A549 (cell line): ENCODE data around the gene SRGAP3. TPM values are rescaled to one million over a fixed set of nuclear protein-coding genes. Genes with fewer than 3 reads are reported as not detected.

Source experiments
- ATAC-seq, 2 experiments: fragments of 200-7000 bp in 1 of 2; fragments of >200 bp in 1 of 2; cut with Nextera tagmentation in 1 of 2; cut with Tn5 transposase in 1 of 2; 3 replicates each; pipeline versions ENCODE4 v1.8.0 to v1.9.1; 2018 to 2020; ENCODE audit warnings: mild to moderate bottlenecking in 1 of 2, moderate library complexity in 1 of 2
- CTCF ChIA-PET: fragments of 300-600 bp; sonication (Branson Sonifier 250); formaldehyde crosslinking; extraction: SDS; loops from one replicate; lab custom pipeline; 2021; ENCODE audit warnings: antibody characterized with exemption, inconsistent platforms; lab: Yijun Ruan, JAX
- POLR2A ChIA-PET: fragments of 350-600 bp; formaldehyde crosslinking; extraction: SDS; loops from one replicate; lab custom pipeline; 2021; ENCODE audit warnings: antibody characterized with exemption, inconsistent platforms; lab: Yijun Ruan, JAX
- DNase-seq, 2 experiments: peaks; one replicate each; pipeline versions ENCODE4 v3.0.0 to v3.0.0-alpha.2; 2011 to 2016; ENCODE audit warnings: low read depth in 1 of 2, low spot score in 1 of 2
- FAIRE-seq: peaks from 2 replicates; lab custom pipeline; 2011; peaks lifted over from hg19 to GRCh38; lab: Jason Lieb, UNC
- H3K27ac ChIP-seq, 2 experiments: fragments of >200 bp; sonication (Bioruptor Twin); formaldehyde crosslinking; 3 replicates each; pipeline ENCODE4 v1.5.1; 2016 to 2017
- H3K4me1 ChIP-seq: fragments of >200 bp; sonication (Bioruptor Twin); formaldehyde crosslinking; 3 replicates; pipeline ENCODE4 v1.6.1; 2016
- H3K4me2 ChIP-seq: fragments of >200 bp; sonication (Bioruptor Twin); formaldehyde crosslinking; 3 replicates; pipeline ENCODE4 v1.6.1; 2016
- H3K4me3 ChIP-seq: fragments of >200 bp; sonication (Bioruptor Twin); formaldehyde crosslinking; 3 replicates; pipeline ENCODE4 v1.5.1; 2016
- H3K9me3 ChIP-seq: fragments of >200 bp; sonication (Bioruptor Twin); formaldehyde crosslinking; 3 replicates; pipeline ENCODE4 v1.6.1; 2016
- CEBPB ChIP-seq, 2 experiments: fragments of >200 bp in 1 of 2; sonication (Bioruptor Twin) in 1 of 2; formaldehyde crosslinking in 1 of 2; IDR thresholded peaks; 2 replicates each; pipeline ENCODE4 v1.6.1; 2012 to 2016
- EHMT2 ChIP-seq: fragments of 200-600 bp; sonication (generic); IDR thresholded peaks from 2 replicates; pipeline ENCODE4 v1.6.1; 2016; ENCODE audit warnings: antibody characterized with exemption, low read depth, mild to moderate bottlenecking, moderate library complexity
- ESRRA ChIP-seq: fragments of 150-350 bp; IDR thresholded peaks from 2 replicates; pipeline ENCODE4 v1.6.1; 2014; ENCODE audit warnings: mild to moderate bottlenecking, low read length, borderline replicate concordance
- FOSB ChIP-seq: fragments of 250-450 bp; sonication (Bioruptor Pico); IDR thresholded peaks from 2 replicates; pipeline ENCODE4 v1.5.0; 2020; ENCODE audit warnings: mild to moderate bottlenecking, moderate library complexity
- GATA3 ChIP-seq: IDR thresholded peaks from 2 replicates; pipeline ENCODE4 v1.6.1; 2012; ENCODE audit warnings: borderline replicate concordance
- HEYL ChIP-seq: fragments of 250-450 bp; sonication (Bioruptor Pico); IDR thresholded peaks from 2 replicates; pipeline ENCODE4 v1.8.0; 2021; ENCODE audit warnings: mild to moderate bottlenecking, moderate library complexity
- HOXA7 ChIP-seq: fragments of 250-450 bp; sonication (Bioruptor Pico); IDR thresholded peaks from 2 replicates; pipeline ENCODE4 v1.5.0; 2020; ENCODE audit warnings: mild to moderate bottlenecking, moderate library complexity
- HOXB13 ChIP-seq: fragments of 250-450 bp; sonication (Bioruptor Pico); IDR thresholded peaks from 2 replicates; pipeline ENCODE4 v1.5.0; 2020; ENCODE audit warnings: low read depth, mild to moderate bottlenecking, moderate library complexity
- HOXB5 ChIP-seq: fragments of 250-450 bp; sonication (Bioruptor Pico); IDR thresholded peaks from 2 replicates; pipeline ENCODE4 v1.5.0; 2020; ENCODE audit warnings: mild to moderate bottlenecking, moderate library complexity
- JUN ChIP-seq, 2 experiments: fragments of >200 bp; sonication (Bioruptor Twin); formaldehyde crosslinking; IDR thresholded peaks; 2 replicates in 1 of 2; 3 replicates in 1 of 2; pipeline ENCODE4 v1.6.1; 2016 to 2017
- JUNB ChIP-seq: fragments of >200 bp; sonication (Bioruptor Twin); formaldehyde crosslinking; IDR thresholded peaks from 2 replicates; pipeline ENCODE4 v1.6.1; 2016
- KDM5A ChIP-seq: fragments of 200-600 bp; sonication (generic); IDR thresholded peaks from 2 replicates; pipeline ENCODE4 v1.6.1; 2016; ENCODE audit warnings: antibody characterized with exemption, mild to moderate bottlenecking
- NFE2L2 ChIP-seq: fragments of 150-350 bp; conservative IDR thresholded peaks from 2 replicates; pipeline ENCODE4 v1.6.1; 2014; ENCODE audit warnings: low read length
- NR3C1 ChIP-seq: fragments of >200 bp; sonication (Bioruptor Twin); formaldehyde crosslinking; IDR thresholded peaks from 3 replicates; pipeline ENCODE4 v1.6.1; 2017
- RARB ChIP-seq: fragments of 250-450 bp; sonication (Bioruptor Pico); IDR thresholded peaks from 2 replicates; pipeline ENCODE4 v1.8.0; 2021; ENCODE audit warnings: mild to moderate bottlenecking, moderate library complexity
- RCOR1 ChIP-seq: fragments of 150-350 bp; IDR thresholded peaks from 2 replicates; pipeline ENCODE4 v1.6.1; 2014; ENCODE audit warnings: antibody characterized with exemption, low read length, low read depth
- RFX5 ChIP-seq: fragments of 450-650 bp; IDR thresholded peaks from 2 replicates; pipeline ENCODE4 v1.7.1; 2014; ENCODE audit warnings: antibody characterized with exemption, mild to moderate bottlenecking, moderate library complexity
- TFCP2L1 ChIP-seq: fragments of 250-450 bp; sonication (Bioruptor Pico); IDR thresholded peaks from 2 replicates; pipeline ENCODE4 v1.5.0; 2021; ENCODE audit warnings: mild to moderate bottlenecking
- TP53 ChIP-seq: fragments of 250-450 bp; sonication (Bioruptor Pico); IDR thresholded peaks from 2 replicates; pipeline ENCODE4 v1.5.0; 2021; ENCODE audit warnings: mild to moderate bottlenecking, moderate library complexity
- ZC3H11A ChIP-seq: fragments of 450-650 bp; IDR thresholded peaks from 2 replicates; pipeline ENCODE4 v1.6.1; 2014; ENCODE audit warnings: antibody characterized with exemption, mild to moderate bottlenecking
- ZFP36 ChIP-seq: fragments of 450-650 bp; IDR thresholded peaks from 2 replicates; pipeline ENCODE4 v1.6.1; 2014; ENCODE audit warnings: borderline replicate concordance; ENCODE audit not compliant: partially characterized antibody
- WGBS: methylation state at CpG from one replicate; pipeline ENCODE4 v1.1.6; 2017; ENCODE audit errors: missing lambda C conversion rate; 5-methylcytosine and 5-hydroxymethylcytosine counted together
- polyA plus RNA-seq, 4 experiments: library from polyadenylated mRNA; depleted of rRNA in 3 of 4; stranded (reverse); fragments of >200 nt; fragmentation: RNase III in 1 of 4; extraction: RNeasy Plus Mini Kit Qiagen cat#74134 plus additional on column Dnase treatment in 1 of 4; gene quantifications; 2 replicates in 3 of 4; 3 replicates in 1 of 4; pipeline ENCODE4 v1.2.3, GENCODE V29; 2011 to 2017
- TF ChIP-seq, protein P1 (sequence below): fragments of 450-650 bp; IDR thresholded peaks from 2 replicates; pipeline ENCODE4 v1.6.1; 2014; ENCODE audit warnings: antibody characterized with exemption
- TF ChIP-seq, protein P2 (sequence below): fragments of 150-350 bp; IDR thresholded peaks from 2 replicates; pipeline ENCODE4 v1.6.1; 2014; ENCODE audit warnings: low read depth, mild to moderate bottlenecking, low read length
- TF ChIP-seq, protein P3 (sequence below): fragments of 200-600 bp; sonication (generic); IDR thresholded peaks from 2 replicates; pipeline ENCODE4 v1.6.1; 2016; ENCODE audit warnings: antibody characterized with exemption, mild to moderate bottlenecking, moderate library complexity
- TF ChIP-seq, protein P4 (sequence below): fragments of 250-450 bp; sonication (Bioruptor Pico); IDR thresholded peaks from 2 replicates; pipeline ENCODE4 v1.5.0; 2021; ENCODE audit warnings: mild to moderate bottlenecking, moderate library complexity, borderline replicate concordance

The SRGAP3 gene
- polyA plus RNA-seq, 2 of the 4 experiments (the other 2 are of a cell fraction) = 1.6 to 2.5 TPM

DNA sequence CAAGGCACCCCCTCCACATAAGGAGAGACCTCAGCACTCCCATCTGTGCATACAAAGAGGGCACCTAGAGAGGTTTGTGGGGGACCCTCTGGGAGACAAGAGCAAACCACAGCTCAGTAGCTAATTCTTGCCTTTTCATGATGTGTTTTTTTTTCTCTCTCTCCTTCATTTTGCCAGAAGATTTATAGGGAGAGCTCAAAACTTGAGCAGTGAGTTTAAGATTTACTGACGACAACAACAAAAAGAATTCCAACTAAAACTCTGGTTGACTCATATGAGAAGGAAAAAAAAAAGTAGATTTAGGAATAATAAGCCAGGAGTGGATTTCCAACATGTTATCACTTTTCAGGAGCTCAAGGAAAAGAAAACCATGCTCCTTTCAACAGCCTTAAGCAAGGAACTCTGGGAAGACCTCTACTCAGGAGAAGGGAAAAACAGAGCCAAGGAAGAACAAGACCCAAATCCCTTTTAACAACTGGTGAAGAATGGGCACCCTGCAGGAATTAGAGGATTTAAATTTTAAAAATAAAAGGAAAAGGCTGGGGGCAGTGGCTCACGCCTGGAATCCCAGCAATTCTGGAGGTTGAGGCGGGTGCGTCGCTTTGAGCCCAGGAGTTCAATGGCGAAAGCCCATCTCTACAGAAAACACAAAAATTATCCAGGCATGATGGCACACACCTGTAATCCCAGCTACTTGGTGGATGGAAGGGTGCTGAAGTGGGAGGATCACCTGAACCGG, 228.0 kb downstream of the SRGAP3 start:
- ChIA-PET POLR2A (no interaction called here), CTCF (interaction anchor here (1.2 kb wide), 1 partner anchor 278 kb away, joined by 3 read pairs; no protein-coding TSS in a partner anchor)
- Histone ChIP-seq H3K9me3 (no peaks in the 10 kb centered on the region), H3K4me3 (no peak overlapping the region), H3K27ac (no peak overlapping the region), H3K4me1 (no peaks in the 10 kb centered on the region), H3K4me2 (no peak overlapping the region)
- FAIRE-seq (no peak), ATAC-seq (no peak), DNase-seq (no peak)
- no peak for TF ChIP-seq HOXB13 (CRISPR knock-in tag)
- WGBS = 86% methylated on average over 7 of the region's 7 CpGs

DNA sequence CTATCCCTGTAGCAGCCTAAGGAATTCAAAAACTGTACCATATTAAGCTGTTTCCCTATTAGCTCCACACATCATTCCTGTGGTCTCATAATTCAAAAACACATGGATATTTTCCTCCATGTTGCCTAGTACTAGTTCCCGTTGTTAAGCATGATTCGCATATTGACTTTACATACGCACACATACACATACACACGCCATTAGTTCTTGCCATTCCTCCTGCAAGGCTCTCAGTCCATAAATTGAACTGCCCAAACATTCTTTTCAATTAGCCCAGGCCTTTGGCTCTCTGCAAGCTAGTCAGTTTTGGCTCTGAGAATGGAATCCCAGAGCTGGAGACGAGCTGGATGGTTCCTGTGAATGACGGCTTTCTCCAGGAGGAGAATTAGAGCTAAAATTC, 229.0 kb downstream of the SRGAP3 start:
- 67% methylated on average over 6 of the region's 6 CpGs for WGBS
- no peak for ATAC-seq
- Histone ChIP-seq H3K9me3 (no peaks in the 10 kb centered on the region), H3K4me3 (no peak overlapping the region), H3K27ac (no peak overlapping the region), H3K4me2 (no peak overlapping the region), H3K4me1 (no peaks in the 10 kb centered on the region)
- CTCF ChIA-PET = interaction anchor here (1.6 kb wide), 1 partner anchor 282 kb away, joined by 4 read pairs; no protein-coding TSS in a partner anchor
- TF ChIP-seq GATA3 (no peak), KDM5A (no peak), JUNB (no peak), ZC3H11A (no peak), HEYL (CRISPR knock-in tag) (no peak), NR3C1 (no peak), RCOR1 (no peak), ESRRA (no peak), JUN (IDR thresholded peaks at IDR 0.05) (no peak)
- TF ChIP-seq, protein P1, sequence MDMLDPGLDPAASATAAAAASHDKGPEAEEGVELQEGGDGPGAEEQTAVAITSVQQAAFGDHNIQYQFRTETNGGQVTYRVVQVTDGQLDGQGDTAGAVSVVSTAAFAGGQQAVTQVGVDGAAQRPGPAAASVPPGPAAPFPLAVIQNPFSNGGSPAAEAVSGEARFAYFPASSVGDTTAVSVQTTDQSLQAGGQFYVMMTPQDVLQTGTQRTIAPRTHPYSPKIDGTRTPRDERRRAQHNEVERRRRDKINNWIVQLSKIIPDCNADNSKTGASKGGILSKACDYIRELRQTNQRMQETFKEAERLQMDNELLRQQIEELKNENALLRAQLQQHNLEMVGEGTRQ = no peak
- TF ChIP-seq, protein P2, sequence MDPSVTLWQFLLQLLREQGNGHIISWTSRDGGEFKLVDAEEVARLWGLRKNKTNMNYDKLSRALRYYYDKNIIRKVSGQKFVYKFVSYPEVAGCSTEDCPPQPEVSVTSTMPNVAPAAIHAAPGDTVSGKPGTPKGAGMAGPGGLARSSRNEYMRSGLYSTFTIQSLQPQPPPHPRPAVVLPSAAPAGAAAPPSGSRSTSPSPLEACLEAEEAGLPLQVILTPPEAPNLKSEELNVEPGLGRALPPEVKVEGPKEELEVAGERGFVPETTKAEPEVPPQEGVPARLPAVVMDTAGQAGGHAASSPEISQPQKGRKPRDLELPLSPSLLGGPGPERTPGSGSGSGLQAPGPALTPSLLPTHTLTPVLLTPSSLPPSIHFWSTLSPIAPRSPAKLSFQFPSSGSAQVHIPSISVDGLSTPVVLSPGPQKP = no peak
- POLR2A ChIA-PET = no interaction called here
- DNase-seq = no peak
- no peak for FAIRE-seq

DNA sequence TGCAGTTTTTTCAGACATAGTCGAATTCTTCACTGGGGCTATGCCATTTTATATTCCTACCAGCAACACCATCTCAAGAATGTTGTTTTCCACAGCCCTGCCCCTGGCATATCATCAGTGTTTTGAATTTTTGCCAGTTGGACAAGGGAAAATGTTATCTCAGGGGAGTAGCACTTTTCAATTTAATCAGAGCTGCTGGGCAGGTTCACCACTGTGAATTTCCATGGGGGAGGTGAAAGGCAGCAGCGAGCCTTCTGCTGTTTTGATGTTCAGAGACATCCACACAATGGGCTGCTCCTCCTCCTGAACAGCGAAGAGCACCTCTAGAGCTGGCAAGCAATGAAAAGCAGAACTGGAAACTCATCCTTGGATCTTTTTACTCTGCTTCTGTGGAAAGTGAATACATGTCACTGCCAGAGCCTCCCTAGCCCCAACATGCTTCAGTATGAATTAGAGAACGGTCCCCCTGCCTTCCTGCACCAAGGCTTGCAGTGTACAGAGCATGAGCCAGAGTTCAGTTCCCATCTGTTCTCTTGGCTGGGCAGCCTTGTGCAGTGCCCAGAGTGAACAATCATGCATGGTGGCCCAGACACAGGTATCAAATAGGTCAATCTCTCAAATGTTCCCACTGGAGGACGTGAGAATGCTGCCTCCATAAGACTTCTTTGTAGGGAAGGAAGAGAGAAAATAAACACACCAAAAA, 230.0 kb downstream of the SRGAP3 start:
- 34% methylated on average over 5 of the region's 5 CpGs for WGBS
- DNase-seq = no peak
- TF ChIP-seq FOSB (CRISPR knock-in tag) (no peak), NFE2L2 (no peak), NR3C1 (no peak), HOXA7 (CRISPR knock-in tag) (no peak), CEBPB (IDR thresholded peaks at IDR 0.05) (no peak), RARB (no peak), ZFP36 (no peak), TFCP2L1 (CRISPR knock-in tag) (no peak), RFX5 (no peak), TP53 (CRISPR knock-in tag) (no peak), EHMT2 (no peak), HOXB5 (CRISPR knock-in tag) (no peak)
- TF ChIP-seq, protein P3, sequence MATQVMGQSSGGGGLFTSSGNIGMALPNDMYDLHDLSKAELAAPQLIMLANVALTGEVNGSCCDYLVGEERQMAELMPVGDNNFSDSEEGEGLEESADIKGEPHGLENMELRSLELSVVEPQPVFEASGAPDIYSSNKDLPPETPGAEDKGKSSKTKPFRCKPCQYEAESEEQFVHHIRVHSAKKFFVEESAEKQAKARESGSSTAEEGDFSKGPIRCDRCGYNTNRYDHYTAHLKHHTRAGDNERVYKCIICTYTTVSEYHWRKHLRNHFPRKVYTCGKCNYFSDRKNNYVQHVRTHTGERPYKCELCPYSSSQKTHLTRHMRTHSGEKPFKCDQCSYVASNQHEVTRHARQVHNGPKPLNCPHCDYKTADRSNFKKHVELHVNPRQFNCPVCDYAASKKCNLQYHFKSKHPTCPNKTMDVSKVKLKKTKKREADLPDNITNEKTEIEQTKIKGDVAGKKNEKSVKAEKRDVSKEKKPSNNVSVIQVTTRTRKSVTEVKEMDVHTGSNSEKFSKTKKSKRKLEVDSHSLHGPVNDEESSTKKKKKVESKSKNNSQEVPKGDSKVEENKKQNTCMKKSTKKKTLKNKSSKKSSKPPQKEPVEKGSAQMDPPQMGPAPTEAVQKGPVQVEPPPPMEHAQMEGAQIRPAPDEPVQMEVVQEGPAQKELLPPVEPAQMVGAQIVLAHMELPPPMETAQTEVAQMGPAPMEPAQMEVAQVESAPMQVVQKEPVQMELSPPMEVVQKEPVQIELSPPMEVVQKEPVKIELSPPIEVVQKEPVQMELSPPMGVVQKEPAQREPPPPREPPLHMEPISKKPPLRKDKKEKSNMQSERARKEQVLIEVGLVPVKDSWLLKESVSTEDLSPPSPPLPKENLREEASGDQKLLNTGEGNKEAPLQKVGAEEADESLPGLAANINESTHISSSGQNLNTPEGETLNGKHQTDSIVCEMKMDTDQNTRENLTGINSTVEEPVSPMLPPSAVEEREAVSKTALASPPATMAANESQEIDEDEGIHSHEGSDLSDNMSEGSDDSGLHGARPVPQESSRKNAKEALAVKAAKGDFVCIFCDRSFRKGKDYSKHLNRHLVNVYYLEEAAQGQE = no peak
- TF ChIP-seq, protein P4, sequence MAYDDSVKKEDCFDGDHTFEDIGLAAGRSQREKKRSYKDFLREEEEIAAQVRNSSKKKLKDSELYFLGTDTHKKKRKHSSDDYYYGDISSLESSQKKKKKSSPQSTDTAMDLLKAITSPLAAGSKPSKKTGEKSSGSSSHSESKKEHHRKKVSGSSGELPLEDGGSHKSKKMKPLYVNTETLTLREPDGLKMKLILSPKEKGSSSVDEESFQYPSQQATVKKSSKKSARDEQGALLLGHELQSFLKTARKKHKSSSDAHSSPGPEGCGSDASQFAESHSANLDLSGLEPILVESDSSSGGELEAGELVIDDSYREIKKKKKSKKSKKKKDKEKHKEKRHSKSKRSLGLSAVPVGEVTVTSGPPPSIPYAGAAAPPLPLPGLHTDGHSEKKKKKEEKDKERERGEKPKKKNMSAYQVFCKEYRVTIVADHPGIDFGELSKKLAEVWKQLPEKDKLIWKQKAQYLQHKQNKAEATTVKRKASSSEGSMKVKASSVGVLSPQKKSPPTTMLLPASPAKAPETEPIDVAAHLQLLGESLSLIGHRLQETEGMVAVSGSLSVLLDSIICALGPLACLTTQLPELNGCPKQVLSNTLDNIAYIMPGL (CRISPR knock-in tag) = no peak
- TF ChIP-seq, all 56 proteins: peak for 0
- Histone ChIP-seq H3K4me1 (no peaks in the 10 kb centered on the region), H3K4me2 (no peak overlapping the region), H3K4me3 (no peak overlapping the region), H3K9me3 (no peaks in the 10 kb centered on the region), H3K27ac (no peak overlapping the region)
- ATAC-seq = no peak
- CTCF ChIA-PET = interaction anchor here (1.6 kb wide), 1 partner anchor 283 kb away, joined by 4 read pairs; no protein-coding TSS in a partner anchor
- no peak for FAIRE-seq
- POLR2A ChIA-PET = no interaction called here
